Astrocyte of the spinal cord (primary cell): ENCODE measurements around the gene GUCY1A2.

Experiments used
- DNase-seq: peaks from one replicate; pipeline ENCODE4 v3.0.0; 2011; ENCODE audit warnings: low read depth, low spot score
- H3K4me3 ChIP-seq: 2 replicates; pipeline ENCODE4 v1.5.1; 2011; ENCODE audit warnings: low read depth, mild to moderate bottlenecking, low read length, moderate library complexity
- in situ Hi-C: cut with HindIII; loops from 2 replicates; pipeline ENCODE4 v1.10.0; 2017; ENCODE audit warnings: low sequenced_read_pairs
- TF ChIP-seq, protein P1 (sequence below): IDR thresholded peaks from 2 replicates; pipeline ENCODE4 v1.5.1; 2012; ENCODE audit warnings: low read depth, mild to moderate bottlenecking, low read length, inconsistent platforms

The GUCY1A2 gene

DNA sequence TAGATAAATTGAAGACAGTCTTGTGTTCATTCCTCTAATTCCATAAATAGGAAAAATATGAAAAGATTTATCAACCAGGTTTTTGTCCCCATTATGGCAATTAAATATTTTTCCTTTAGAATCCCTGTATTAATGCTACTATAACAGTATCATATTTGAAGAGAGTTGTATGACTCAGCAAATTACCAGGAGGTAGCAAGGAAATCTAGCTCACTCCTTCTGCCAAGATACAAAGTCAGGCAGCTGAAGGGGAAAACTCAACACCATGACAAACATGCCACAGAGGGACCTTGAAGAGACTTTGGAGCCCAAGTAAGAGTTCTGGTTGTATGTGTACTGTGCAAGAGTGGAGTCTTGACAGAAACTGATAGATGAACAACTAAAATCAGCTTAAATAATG is 143.3 kb downstream of the GUCY1A2 start:
- TF ChIP-seq, protein P1, sequence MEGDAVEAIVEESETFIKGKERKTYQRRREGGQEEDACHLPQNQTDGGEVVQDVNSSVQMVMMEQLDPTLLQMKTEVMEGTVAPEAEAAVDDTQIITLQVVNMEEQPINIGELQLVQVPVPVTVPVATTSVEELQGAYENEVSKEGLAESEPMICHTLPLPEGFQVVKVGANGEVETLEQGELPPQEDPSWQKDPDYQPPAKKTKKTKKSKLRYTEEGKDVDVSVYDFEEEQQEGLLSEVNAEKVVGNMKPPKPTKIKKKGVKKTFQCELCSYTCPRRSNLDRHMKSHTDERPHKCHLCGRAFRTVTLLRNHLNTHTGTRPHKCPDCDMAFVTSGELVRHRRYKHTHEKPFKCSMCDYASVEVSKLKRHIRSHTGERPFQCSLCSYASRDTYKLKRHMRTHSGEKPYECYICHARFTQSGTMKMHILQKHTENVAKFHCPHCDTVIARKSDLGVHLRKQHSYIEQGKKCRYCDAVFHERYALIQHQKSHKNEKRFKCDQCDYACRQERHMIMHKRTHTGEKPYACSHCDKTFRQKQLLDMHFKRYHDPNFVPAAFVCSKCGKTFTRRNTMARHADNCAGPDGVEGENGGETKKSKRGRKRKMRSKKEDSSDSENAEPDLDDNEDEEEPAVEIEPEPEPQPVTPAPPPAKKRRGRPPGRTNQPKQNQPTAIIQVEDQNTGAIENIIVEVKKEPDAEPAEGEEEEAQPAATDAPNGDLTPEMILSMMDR = no peak

DNA sequence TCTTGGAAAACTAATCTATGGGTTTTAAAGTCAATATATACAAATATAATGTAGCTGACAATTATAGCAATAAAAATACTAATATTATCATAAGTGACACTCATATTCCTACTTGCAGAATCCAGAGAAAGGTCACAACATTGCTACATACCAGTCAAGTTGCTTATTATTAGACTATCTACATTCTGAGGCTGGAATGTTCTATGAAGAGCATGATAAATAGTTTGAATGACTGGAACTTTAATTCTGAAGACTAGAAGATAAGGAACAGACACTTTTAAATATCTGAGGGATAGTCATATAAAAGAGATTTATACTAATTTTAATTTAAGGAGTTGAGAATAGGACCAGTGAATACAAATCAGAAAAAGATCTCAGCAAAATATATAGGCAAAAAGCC is 146.0 kb downstream of the GUCY1A2 start:
- no peak overlapping the region for H3K4me3 ChIP-seq
- in situ Hi-C loops = no loop called here
- TF ChIP-seq, protein P1 = no peak
- DNase-seq = no peak

More for the DNA sequence above, 143.3 kb downstream of the GUCY1A2 start:
- no peak overlapping the region for H3K4me3 ChIP-seq
- DNase-seq = peak; percentile 24
- in situ Hi-C loops = no loop called here

DNA sequence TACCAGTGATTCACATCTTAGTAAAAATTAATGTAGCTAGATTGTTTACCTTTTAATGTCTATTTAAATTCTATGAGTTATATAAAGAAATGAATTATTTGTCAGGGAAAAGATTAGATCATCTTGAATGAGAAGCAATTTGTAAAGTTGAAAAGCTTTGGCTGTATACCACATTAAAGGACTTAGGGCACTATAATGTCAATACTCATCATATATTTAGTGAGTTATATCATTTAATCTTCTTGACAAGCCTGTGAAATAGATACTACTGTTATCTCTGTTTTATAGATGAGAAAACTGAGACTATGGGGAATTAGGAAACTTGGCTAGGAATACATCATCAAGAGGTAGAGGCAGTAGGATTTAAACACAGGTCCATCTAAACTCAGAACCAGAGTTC is 160.1 kb downstream of the GUCY1A2 start:
- TF ChIP-seq, protein P1 = no peak
- no peak overlapping the region for H3K4me3 ChIP-seq
- in situ Hi-C loops = no loop called here
- no peak for DNase-seq

DNA sequence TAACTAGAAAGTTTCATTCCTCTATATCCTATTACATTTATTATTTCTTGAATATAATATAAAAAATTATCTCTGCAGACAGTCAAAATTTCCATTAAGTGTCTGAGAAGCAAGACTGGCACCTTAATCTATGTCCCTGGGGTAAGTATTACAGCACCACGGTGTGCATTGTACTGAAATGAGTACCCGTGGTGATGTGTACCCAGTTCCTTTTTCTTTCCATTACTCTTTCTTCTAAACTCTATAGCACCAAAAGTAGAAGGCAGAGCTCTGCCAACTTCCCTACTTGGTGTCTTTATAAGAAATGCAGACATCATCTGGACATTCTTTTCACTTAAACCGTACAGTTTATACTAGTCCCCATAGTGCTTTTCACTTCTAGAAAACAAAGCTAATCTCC is 161.7 kb downstream of the GUCY1A2 start:
- in situ Hi-C loops = no loop called here

DNA sequence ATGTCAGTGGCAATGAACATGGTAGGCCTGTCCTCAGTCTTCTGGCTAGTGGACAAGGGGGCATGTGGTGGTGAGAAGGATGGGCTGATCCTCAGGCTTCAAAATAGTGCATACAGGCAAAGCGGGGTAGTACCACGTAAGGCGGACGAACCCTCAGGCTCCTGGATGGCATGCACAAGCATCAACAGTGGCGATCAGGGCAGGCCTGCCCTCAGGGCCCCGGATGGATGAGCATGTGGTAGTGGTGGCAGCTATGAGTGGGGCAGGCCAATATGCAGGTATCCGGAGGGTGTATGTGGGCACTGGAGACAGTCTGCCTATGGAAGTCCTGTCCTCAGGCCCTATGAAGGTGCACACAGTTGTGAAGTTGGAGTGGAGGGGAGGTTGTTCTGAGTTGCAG is 163.8 kb downstream of the GUCY1A2 start:
- DNase-seq = no peak
- TF ChIP-seq, protein P1 = no peak
- in situ Hi-C loops = no loop called here
- no peak overlapping the region for H3K4me3 ChIP-seq

More for the DNA sequence above, 161.7 kb downstream of the GUCY1A2 start:
- no peak overlapping the region for H3K4me3 ChIP-seq
- no peak for DNase-seq
- TF ChIP-seq, protein P1 = no peak

DNA sequence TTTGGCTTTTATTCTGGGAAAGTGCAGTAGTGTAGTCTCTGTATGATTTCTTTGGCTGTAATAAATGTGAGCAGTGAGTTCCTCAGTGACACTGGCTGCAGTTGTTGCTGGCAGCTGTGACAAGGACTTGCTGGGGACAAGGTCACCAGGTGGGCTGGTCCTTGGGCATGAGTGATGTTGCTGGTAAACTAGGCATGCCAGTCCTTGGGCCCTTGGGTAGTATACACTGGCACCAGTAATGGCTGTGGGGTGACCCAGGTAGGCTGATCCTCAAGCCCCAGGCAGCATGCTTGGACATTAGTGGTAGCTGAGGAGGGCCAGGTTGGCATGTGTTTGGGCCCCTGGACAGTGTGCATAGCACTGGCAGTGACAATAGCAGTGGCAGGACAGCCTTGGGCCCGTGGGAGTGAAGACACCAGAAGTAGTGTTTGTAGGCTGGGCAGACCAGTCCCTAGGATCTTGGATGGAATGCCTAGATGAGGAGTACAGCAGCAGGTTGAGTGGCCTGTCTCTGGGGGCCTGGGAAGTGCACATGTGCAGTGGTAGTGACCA is 164.3 kb downstream of the GUCY1A2 start:
- no peak for DNase-seq
- TF ChIP-seq, protein P1 = no peak
- no peak overlapping the region for H3K4me3 ChIP-seq
- in situ Hi-C loops = no loop called here

DNA sequence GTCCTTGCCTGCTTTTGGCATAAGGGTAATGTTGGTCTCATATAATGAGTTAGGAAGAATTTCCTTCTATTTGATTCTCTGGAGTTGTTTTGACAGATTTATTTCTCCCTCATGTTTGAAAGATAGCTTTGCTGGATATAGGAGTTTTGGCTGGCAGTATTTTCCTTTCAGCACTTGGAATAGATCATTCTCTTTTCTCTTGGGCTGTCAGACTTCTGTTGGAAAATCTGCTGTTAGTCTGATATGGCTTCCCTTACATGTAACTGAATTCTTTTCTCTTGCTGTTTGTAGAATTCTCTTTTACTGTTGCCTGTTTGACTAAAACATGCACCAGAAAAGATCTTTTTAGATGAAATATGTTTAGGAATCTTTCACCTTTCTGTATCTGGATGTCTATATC is 165.5 kb downstream of the GUCY1A2 start:
- in situ Hi-C loops = no loop called here
- TF ChIP-seq, protein P1 = no peak
- no peak overlapping the region for H3K4me3 ChIP-seq
- DNase-seq = no peak
